Measurements from ENCODE around the gene SNW1. TPM values are rescaled to one million over a fixed set of nuclear protein-coding genes. Genes with fewer than 3 reads are reported as not detected.

The SNW1 gene
- total and polyA plus RNA-seq, 9 donors: 46.3 to 57.5 (median 48.7) TPM

DNA sequence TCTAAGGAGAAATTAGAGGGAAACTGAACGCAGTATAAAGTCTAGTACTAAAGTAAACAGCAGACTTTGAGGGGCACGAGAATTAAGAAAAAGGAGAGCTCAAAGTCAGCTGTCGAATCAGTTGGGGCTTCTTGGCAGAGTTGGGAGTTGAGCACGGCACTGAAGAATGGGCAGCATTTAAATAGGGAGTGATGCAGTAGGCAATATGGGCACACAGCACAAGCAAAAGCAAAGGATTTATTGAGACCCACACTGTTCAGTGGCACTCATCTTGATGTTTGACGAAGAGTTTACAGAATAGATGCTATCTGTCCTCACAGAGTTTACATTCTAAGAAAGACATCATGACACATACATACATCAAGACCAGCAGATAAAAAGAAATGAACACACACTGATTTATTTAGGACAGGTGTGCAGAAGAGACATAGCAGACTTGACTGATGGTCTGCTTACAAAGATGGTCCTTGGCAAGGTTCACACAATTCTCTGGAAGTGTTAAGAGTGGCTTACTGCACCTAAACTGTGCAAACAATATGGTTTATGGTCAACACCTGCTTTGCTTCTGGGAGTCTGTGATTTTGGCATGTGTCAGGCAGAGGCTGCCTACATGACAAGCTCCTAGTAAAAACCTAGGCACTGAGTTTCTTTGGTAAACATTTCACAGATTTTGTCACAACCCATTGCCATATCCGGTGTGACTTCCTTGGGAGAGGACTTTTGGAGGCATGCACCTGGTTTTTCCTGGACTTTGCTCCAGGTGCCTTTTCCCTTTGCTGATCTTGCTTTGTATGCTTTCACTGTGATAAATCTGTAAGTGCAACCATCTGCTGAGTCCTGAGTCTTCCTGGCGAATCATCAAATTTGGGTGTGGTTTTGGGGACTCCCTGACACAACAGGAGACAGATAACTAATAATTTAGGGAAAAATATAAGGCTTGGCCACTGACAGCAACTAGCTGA lies 79.5 kb downstream of the SNW1 start:
- 86% methylated on average over 4 of the region's 7 CpGs for WGBS (ENCODE audit: insufficient coverage)
- Histone ChIP-seq H3K27me3 (ENCODE audit: control insufficient read depth, insufficient read depth, low read length) (no peaks in the 10 kb centered on the region), H3K9me3 (replicated peaks; ENCODE audit: control insufficient read depth, low read depth, low read length) (no peaks in the 10 kb centered on the region), H3K27ac (ENCODE audit: low read length) (no peak overlapping the region), H3K4me1 (ENCODE audit: control insufficient read depth, insufficient read depth, low read length) (peaks cover 4% of the 10 kb centered on the region), H3K4me3 (ENCODE audit: low read length) (no peak overlapping the region), H3K36me3 (ENCODE audit: control insufficient read depth, insufficient read depth, low read length) (peaks cover 18% of the 10 kb centered on the region)
- DNase-seq: no peak

DNA sequence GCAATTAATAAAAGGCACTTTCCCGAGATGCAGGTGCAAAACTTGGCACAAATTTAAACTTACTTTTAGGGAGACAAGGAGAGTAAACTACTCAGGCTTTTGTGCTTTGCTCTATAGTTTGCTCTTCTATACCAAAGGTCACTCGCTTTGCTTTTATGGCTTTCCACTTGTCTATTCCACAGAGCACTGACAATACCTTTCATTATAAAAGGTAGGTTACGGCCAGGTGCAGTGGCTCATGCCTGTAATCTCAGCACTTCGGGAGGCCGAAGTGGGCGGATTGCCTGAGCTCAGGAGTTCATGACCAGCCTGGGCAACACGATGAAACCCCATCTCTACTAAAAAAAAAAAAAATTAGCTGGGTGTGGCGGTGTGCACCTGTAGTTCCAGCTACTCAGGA lies 86.0 kb downstream of the SNW1 start:
- WGBS (ENCODE audit: insufficient coverage): no CpG with 5 or more reads among the region's 8 CpGs
- Histone ChIP-seq H3K27me3 (ENCODE audit: control insufficient read depth, insufficient read depth, low read length) (no peaks in the 10 kb centered on the region), H3K9me3 (replicated peaks; ENCODE audit: control insufficient read depth, low read depth, low read length) (no peaks in the 10 kb centered on the region), H3K27ac (ENCODE audit: low read length) (no peak overlapping the region), H3K4me1 (ENCODE audit: control insufficient read depth, insufficient read depth, low read length) (no peaks in the 10 kb centered on the region), H3K36me3 (ENCODE audit: control insufficient read depth, insufficient read depth, low read length) (peaks cover 33% of the 10 kb centered on the region), H3K4me3 (ENCODE audit: low read length) (no peak overlapping the region)
- no peak for DNase-seq

DNA sequence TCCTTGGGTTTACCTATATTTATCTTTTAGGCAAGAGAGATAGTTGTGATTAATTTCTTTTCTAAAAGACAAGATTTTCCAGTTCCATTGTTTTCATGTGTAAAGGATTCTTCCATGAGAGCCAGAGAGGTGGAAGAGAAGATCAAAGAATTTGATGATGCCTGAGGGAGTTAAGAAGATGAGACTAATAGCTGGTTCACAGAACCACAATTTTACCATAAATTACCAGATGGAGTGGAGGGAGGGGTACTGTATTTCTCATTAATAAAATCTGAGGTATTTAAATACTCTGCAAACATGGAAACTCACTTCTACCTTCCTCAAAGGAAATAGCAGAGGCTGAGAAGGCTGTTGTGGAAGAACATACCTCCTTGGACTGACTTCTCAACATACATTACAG lies 87.8 kb downstream of the SNW1 start:
- no peaks in the 10 kb centered on the region for H3K27me3 ChIP-seq (ENCODE audit: control insufficient read depth, insufficient read depth, low read length)
- H3K27ac ChIP-seq (ENCODE audit: low read length): no peak overlapping the region
- H3K4me1 ChIP-seq (ENCODE audit: control insufficient read depth, insufficient read depth, low read length): no peaks in the 10 kb centered on the region
- no peak for DNase-seq
- no peaks in the 10 kb centered on the region for H3K9me3 ChIP-seq (replicated peaks; ENCODE audit: control insufficient read depth, low read depth, low read length)
- H3K4me3 ChIP-seq (ENCODE audit: low read length): no peak overlapping the region
- peaks cover 26% of the 10 kb centered on the region for H3K36me3 ChIP-seq (ENCODE audit: control insufficient read depth, insufficient read depth, low read length)

Other genes starting within 250 kb of the SNW1 start
- gene SPTLC2, start 144.5 kb downstream of the SNW1 start, total RNA-seq: 21.1 TPM
- gene SPTLC2, start 144.5 kb downstream of the SNW1 start, polyA plus RNA-seq (ENCODE audit: insufficient read depth in 1 of 8, insufficient read length in 8 of 8, low replicate concordance in 1 of 8): 10 to 100 TPM; 10.6 to 21.6 (median 17.3) TPM
- gene ALKBH1, start 53.1 kb downstream of the SNW1 start, total RNA-seq: 11.4 TPM
- gene ALKBH1, start 53.1 kb downstream of the SNW1 start, polyA plus RNA-seq (ENCODE audit: insufficient read depth in 1 of 8, insufficient read length in 8 of 8, low replicate concordance in 1 of 8): 10 to 100 TPM in 5 of 8 donors, 1 to 10 TPM in 3; 9.1 to 13.1 (median 10.3) TPM
- 180 TPM for gene SLIRP, start 53.1 kb downstream of the SNW1 start, total RNA-seq
- 10 to 100 TPM; 60.4 to 96.3 (median 74.5) TPM for gene SLIRP, start 53.1 kb downstream of the SNW1 start, polyA plus RNA-seq (ENCODE audit: insufficient read depth in 1 of 8, insufficient read length in 8 of 8, low replicate concordance in 1 of 8)
- gene ADCK1, start 39.0 kb upstream of the SNW1 start, total RNA-seq: 2.8 TPM
- 1 to 10 TPM; 3.9 to 8.4 (median 6.7) TPM for gene ADCK1, start 39.0 kb upstream of the SNW1 start, polyA plus RNA-seq (ENCODE audit: insufficient read depth in 1 of 8, insufficient read length in 8 of 8, low replicate concordance in 1 of 8)